NOMO-1 treated with dmso at 0.1 percent for 144 hours (cell line): ENCODE results near the gene CLMN.

Source experiments
- DNase-seq: peaks from one replicate; lab custom pipeline; 2025; ENCODE audit not compliant: unreplicated experiment; lab: John Stamatoyannopoulos, UW

The CLMN gene

DNA sequence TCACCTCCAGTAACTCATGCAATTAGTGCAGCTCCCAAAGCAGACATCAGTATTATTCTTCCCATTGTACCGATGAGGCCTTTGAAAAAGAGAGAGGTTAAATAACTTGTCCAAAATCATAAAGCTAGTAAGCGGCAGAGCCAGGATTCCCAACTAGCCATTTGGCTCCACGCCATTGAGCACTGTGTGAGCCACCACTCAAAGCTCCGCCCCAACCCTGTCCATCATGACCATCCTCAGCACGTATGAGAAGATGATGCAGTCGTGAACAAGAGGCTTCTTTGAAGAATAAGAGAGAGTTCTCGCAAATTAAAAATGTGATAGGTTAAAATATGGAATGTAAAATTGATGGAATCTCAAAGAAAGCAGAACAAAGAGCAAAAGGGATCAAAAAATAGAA lies 14.6 kb downstream of the CLMN start:
- no peak for DNase-seq

GRCh38 chr14:95304342-95304741 lies 15.4 kb downstream of the CLMN start:
- DNase-seq: no peak

DNA sequence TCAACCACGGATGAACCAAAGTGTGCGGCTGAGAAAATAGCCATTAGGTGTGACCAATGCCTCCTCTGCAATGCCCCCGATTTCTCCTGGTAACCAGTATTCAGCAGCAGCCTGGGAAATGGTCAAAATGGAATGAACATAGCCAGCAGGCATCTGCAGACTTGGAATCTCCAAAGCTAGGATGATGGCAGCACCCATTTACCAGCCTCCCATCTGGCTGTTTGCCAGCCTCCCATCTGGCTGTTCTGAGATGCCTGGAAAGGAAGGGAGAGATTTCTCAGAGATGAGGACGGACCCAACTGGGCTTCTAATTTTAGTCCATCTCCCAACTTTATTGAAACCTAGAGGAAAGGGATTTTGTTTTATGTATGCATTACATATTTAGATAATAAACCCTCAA lies 16.2 kb downstream of the CLMN start:
- DNase-seq: no peak

- no peak for DNase-seq
These were observed 16.8 kb downstream of the CLMN start for GRCh38 chr14:95302667-95303506.

DNA sequence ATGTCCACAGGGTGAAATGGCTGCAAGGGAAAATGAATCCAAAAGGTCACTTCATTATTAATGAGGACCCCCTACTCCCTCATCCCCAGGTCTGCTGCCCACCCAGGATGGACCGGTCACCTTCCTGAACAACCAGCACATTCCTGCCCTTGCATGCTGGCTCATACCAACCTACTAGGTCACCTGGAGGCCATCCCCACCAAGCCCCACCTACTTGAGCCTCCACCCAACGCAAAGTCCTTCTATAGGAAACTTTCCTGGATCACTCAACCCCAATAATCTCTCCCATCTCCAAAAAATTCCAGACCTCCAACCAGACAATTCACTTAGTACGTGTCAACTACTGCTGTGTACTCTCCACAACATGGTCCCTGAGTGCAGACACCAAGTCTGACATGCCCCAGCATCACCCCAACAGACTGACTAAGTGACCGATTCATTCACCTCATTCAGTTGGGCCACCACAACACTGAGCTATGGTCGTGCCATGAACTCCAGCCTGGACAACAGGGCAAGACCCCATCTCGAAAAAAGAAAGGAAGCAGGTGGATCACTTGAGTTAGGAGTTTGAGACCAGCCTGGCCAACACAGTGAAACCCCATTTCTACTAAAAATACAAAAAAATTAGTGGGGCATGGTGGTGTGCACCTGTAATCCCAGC lies 18.1 kb downstream of the CLMN start:
- no peak for DNase-seq

DNA sequence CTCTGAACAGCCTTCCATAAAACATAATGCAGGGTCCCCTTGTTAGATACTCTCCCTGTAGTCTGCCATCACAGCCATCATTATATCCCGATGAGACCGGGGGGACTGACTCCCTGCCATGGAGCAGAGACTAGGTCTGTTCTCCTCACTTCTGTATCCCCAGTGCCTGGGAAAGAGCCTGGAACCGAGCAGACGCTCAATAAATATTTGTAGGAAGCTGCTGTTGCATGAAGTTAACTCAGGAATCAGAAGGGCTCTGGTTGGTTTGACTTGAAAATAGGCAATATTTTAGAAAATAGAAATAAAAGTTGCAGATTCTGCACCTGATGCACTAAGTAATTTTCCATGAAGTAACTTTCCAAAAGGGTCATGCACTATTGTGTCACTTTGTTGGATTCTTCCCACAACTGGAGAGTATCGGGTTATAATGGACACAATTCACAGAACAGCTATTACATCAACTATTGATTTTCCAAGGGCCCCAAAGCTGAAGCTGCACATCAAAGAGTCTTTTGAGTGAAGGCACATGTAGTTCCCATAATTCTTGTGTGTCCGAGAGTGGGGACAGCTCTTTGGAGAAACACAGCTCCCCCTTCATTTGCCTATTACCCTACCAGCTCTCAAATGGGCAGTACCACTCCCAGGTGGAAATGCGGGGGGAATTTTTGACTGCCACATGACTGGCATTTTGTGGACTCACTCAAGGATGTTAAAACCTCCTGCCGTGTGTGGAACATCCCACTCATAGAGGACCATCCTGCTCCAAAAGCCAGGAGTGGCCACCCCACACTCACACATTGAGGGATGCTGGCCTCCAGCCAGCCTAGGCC lies 18.8 kb downstream of the CLMN start:
- no peak for DNase-seq

DNA sequence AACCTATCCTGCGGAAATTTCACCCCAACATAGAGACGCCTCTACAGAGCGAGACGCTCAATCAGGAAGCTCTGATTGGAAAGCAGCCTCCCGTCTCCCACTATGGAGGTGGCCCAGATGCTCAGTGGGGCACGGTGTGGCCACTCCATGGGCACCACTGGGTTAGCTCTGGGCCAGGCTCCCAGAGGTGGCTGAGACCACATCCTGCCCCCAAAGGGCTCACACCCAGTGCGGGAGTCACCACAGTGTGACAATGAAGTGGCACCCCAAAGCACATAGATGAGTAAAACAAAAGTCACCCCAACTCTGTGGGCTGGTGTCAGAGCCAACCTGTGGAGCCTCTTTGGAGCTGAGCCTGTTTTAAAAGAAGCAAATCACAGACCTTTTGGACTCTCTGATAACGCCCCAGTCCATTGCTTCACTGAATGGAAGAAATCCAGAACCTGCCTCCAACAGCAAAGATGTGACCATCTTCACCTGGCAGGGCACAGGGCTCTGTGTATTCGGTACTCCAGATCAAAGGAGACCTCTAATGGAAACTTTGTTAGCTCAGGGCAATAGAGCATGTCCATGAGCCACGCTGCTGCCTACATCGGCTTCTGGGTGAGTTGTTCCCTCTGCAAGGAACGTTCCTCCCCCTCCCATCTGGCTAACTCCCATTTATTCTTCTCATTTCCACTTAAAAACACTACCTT lies 19.6 kb downstream of the CLMN start:
- no peak for DNase-seq

DNA sequence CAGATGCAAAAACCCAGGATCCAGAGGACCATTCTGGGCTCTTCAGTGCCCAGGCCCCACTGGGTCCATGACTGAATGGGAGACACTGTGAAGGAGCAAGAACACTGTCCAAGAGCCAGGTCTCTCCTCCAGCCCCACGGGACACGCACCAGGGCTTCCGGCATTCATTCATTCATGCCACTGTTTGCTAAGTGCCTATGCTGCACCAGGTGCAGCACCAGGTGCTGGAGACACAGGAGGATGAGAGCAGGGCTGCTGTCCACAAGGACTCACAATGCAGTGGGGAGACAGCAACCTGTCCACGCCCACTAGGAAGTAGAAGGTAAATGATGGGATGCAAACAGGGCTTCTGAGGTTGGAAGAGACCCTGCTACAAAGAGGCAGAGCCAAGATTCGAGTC lies 20.4 kb downstream of the CLMN start:
- no peak for DNase-seq

DNA sequence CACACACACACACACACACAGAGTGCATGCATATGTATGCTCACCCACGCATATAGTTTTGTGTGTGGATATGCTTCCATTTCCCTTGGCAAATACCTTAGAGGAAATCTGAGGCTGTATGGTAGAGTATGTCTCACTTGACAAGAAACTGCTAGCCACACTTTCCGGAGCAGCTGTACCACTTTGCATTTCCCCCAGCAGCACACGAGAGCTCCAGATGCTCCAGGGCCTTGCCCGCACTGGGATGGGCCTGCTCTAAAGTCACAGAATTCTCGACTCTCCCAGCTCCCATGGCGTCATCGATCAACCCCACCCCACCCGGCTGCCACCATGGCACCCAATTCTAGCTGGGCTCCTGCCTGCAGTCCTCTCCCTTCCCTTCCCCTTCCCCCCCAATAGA lies 21.9 kb downstream of the CLMN start:
- DNase-seq: no peak

DNA sequence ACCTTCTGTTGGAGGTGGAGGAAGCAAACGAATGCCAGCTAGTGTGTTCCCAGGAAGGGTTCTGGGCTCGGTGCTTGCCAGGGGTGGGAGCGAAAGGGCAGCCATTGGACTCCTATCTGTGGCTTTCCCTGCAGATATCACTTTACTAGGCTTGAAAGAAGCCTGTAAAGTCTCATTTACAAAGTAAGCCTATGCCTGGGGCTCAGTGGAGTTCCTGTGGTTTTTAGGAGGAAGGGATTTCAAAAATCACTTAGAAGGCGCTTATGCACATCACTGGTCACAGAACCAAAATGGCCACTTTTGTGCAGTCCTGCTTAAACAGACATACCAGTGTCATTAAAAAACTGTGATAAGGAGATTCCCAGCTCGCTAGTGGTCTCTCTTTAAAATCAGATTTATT lies 22.7 kb downstream of the CLMN start:
- no peak for DNase-seq

DNA sequence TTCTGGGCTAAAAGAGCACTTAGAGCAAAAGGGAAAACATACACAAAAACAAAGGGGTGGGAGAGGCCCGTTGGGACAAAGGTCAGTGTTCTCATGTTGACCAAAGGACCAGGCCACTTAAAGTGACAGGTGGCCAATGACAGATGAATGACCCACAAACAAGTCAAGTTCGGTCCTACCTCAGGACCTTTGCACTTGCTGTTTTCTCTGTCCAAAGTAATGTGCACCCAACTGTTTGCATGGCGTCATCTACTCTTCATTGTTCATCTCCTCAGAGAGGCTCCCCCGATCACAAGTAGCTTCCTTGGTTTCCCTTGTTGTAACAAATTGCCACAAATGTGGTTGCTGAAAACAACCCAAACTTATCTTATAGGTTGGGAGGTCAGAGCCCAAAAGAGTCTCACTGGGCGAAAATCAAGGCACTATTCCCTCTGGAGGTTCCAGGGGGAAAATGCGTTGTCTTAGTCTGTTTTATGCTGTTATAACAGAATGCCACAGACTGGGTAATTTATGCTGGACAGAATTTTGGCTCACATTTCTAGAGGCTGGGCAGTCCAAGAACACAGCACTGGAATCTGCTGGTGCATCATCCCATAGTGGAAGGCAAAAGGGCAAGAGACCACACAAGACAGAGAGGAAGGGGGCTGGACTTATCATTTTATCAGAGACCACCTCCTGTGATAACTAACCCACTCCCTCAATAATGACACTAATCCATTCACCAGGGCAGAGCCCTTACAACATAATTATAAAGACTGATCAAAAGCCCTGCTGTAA lies 23.9 kb downstream of the CLMN start:
- DNase-seq: no peak

- DNase-seq: no peak
These were observed 24.7 kb downstream of the CLMN start for GRCh38 chr14:95294834-95295599.

DNA sequence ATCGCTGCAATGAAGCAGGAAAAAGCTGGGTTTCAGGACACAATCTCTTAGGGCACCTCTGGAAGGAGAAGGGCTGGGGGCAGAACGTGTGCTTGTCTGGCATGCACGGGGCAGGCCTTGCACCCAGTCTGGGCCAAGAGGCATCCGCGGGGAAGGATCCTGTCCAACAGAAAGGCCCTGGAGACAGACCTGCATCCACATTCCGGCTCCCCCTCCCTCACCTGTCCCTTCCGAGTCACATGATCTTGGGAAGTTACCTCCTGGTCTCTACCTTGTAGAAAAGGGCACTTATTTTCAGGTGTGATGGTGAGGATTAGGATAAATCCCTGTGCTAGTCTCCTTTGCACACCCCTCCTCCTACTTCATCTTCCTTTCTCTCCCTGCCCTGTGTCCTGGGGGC lies 25.4 kb downstream of the CLMN start:
- no peak for DNase-seq

DNA sequence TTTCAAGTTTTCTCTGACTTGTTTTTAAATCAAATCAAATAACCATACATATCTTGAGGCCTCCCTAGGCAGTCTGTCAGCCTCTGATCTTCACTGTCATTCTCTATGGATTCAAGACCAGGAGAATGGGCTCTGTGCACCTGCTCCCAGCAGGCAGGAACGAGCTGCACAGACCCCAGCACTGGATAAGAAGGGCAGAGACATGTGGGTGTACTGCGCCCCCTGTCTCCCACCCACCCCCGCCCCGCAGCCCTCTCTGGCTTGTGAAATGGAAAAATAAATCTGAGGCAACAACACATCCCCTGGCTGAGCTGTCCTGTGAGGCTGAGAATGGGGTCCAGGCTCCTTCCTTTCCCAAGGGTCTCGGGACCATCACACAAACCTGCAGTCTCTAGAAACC lies 26.3 kb downstream of the CLMN start:
- DNase-seq: no peak

DNA sequence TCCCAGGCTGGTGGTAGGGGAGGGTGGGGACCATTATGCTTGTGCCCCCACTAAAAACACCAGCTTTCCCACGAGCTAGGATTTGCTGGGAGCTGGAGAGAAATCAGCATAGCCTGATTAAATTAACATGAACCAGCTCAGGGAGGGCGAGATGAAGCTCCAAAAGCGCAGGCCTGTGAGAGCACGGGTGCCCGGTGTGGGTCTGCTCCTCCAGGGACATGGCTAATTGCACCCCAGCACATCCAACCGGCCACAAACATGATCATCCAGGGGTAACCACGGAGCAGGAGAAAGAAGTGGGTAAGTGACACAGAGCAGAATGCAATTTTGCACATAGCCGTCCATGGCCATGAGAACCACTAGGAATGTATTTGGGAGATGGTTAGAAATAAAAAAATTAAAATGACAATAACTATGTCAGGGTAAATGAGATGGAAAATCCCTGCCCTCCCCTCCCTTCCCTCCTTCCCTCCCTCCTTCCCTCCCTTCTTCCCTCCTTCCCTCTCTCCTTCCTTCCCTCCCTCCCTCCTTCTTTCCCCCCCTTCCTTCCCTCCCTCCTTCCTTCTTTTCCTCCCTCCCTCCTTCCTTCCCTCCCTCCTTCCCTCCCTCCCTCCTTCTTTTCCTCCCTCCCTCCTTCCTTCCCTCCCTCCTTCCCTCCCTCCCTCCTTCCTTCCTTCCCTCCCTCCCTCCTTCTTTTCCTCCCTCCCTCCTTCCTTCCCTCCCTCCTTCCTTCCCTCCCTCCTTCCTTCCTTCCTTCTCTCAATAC lies 26.9 kb downstream of the CLMN start:
- DNase-seq: no peak

- DNase-seq: no peak
These were observed 27.7 kb downstream of the CLMN start for GRCh38 chr14:95291859-95292542.

DNA sequence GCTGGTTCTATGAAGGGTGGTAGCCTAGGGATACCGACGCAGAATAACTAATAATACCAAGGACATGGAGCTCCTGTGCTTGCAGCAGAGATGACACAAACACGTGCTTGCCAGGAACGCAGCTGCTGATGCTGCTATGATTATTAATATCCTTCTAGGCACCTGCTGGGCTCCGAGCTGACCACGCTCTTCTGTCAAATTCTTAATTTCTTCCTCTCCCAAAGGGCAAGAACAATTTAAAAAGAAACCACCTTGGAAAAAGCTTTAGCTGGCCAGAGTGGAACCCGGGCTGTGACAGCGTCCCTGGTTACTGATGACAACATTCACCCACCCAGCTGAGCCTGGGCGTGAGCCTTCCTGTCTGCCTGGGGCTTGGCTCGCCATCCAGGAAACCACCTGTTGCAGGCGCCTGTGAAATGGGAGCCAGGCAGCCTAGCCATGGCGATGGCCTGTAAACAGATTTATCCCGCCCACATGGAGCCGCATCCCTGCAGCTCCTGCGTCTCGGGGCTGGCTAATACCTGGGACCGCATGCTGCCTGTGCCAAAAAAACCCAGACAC lies 28.8 kb downstream of the CLMN start:
- no peak for DNase-seq

DNA sequence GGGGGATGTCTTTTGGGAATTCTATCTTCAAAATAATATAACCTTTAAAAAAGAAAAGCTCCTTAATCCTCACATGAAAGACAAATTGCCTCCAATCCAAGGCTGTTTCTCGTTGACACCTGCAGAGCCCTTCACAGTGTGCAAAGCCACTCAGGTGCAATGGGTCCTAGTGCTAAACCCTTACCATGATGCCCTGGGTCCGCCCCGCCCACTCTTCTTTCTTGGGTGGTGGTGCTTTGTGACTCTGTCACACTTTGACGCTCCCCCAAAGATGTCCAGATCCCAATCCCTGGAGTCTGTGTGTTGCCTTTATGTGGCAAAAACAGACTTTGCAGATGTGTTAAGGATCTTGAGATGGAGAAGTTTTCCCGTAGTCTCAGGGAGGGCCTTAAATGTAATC lies 29.7 kb downstream of the CLMN start:
- DNase-seq: no peak
